CD4-positive, alpha-beta T cell treated with Interleukin-12 subunit alpha and Interleukin-12 subunit beta, for 1 hour (primary cell): ENCODE measurements around the gene CCSAP.

ENCODE experiments used
- DNase-seq: peaks from one replicate; pipeline ENCODE4 v3.0.0-alpha.2; 2020

Gene CCSAP

GRCh38 chr1:229363723-229364122, 20.9 kb upstream of the CCSAP start:
- DNase-seq, result no peak

DNA sequence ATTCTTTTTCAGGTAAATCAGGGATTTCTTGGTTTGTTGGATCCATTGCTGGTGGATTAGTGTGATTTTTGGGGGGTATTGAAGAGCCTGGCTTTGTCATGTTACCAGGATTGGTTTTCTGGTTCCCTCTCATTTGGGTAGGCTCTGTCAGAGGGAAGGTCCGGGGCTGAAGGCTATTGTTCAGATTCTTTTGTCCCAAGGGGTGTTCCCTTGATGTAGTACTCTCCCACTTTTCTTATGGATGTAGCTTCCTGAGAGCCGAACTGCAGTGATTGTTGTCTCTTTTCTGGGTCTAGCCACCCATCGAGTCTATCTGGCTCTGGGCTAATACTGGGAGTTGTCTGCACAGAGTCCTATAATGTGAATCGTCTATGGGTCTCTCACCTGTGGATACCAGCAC, 17.6 kb upstream of the CCSAP start:
- no peak for DNase-seq

DNA sequence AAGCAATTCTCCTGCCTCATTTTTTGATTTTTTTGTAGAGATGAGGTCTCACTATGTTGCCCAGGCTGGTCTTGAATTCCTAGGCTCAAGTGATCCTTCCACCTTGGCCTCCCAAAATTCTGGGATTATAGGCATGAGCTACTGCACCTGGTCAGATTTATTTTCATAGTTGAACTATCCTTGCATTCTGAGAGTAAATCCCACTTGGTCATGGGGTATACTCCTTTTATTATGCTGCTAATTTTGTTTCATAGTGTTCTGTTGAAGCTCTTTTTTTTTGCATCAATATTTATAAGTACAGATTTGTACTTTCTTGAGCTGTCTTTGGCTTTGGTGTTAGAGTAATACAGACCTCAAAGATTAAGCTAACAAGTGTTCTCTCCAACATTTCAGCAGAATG, 12.8 kb upstream of the CCSAP start:
- no peak for DNase-seq

DNA sequence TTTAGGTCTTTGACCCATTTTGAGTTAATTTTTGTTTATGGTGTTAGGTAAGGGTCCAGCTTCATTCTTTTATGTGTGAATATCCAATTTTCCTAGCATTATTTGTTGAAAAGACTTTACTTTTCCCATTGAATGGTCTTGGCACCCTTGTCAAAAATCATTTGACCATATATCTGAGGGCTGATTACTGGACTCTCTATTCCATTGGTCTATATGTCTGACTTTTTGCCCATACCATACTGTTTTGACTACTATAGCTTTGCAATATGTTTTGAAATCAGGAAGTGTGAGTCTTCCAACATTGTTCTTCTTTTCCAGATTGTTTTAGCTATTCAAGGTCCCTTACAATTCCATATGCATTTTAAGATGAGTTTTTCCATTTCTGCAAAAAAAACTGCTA, 11.4 kb upstream of the CCSAP start:
- no peak for DNase-seq

DNA sequence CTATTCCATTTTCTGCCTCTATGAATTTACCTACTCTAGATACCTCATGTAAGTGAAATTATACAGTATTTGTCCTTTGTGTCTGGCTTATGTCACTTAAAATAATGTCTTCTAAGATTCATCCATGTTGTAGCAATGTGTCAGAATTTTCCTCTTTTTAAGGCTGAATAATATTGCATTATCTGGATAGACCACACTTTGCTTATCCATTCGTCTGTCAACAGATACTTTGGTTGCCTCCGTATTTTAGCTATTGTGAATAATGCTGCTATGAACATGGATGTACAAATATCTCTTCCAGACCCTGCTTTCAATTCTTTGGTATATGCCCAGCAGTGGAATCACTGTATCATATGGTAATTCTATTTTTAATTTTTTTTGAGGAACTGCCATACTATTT, 10.1 kb upstream of the CCSAP start:
- DNase-seq, result no peak

DNA sequence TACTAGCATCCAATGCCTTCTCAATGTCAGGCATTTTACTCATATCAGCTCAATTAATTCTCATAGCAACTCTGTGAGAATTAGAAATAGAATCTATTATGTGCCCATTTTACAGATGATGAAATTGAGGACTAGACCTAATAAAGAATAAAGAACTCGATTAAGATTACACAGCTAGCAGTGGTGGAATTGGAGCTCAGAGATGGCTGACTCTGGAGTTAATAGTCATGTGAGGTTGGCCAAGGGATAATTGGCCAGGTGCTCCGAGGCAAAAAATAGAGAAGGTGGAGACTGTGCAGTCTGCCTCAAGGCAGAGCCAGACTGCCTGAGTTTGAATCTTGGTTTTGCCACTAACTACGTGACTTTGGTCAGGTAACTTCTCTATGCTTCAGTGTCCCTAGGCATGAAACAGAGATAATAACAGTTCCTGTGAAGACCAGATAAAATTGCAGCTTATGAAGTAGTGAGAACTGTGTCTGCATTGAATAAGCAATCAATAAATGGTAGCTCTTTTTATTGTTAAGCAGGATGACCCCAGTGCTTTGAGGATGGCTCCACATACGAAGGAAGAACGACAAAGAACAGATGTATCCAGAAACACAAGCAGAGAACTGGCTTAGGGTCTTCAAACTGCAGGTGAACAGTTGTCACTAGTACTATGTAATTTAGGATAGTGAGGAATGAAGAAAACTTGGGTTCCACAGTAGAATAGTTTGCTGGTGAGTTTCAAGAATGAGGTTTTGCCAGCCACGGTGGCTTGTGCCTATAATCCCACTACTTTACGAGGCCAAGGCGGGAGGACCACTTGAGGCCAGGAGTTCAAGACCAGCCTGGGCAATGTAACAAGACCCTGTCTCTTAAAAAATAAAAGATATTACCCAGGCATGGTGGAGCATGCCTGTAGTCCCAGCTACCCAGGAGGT, 6.9 kb upstream of the CCSAP start:
- no peak for DNase-seq

DNA sequence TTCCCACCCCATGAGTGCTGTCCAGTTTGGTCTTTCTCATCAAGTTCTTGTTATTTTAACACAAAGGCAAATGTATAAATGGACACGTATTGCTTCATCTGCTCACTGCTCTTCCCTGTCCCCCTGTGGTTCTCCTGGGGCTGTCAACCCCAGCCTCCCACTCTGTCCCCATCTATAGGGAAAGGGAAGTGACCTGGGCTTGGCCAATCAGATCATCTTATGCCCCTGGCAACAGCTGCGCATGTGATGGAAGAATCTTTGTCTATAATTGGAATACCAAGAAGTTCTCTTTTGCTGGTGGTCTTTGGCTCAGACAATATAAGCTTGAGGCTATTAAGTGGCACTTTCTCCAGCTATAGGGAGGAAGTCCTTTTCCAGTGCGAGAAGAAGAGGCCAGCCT, 4.7 kb upstream of the CCSAP start:
- no peak for DNase-seq

DNA sequence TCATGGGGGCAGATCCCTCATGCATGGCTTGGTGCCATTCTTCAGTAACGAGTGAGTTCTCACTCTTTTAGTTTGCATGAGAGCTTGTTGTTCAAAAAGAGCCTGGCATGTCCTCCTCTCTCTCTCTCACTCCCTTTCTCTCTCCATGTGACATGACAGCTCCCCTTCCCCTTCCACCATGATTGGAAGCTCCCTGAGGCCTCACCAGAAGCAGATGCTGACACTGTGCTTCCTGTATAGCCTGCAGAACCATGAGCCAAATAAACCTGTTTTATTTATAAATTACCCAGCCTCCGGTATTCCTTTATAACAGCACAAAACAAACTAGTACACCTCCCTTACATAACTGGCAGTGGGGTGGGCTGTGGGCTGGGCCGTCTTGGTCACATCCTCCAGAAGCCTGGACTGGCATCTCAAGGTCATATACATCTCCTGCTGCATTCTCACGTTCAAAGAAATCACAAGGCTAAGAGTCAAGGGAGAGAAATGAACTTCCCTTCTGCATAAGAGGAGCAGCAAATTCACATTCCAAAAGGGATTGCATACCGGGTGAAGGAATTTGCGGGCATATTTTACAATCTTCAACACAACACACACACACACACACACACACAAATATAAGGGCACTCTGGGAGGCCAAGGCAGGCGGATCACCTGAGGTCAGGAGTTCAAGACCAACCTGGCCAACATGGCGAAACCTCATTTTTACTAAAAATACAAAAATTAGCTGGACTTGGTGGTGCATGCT, 2.3 kb upstream of the CCSAP start:
- no peak for DNase-seq

DNA sequence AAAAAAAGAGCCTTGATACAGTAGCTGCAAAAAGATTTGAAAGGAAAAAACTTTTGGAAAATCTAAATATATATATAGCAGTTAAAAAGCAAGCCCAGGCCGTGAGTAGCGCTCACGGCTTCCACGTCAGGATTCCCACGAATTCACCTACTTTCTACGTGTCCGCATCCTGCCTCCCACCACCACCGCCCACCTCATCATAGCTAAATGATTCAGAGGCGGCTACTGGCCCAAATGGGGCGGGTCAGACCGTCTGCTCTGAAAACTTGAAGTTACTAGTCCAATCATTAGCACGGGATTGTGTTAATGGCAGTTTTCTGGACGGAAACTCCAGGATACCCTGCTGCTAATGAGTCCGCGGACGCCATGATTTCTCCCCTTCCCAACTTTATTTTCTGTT, 1.3 kb upstream of the CCSAP start:
- DNase-seq, result no peak

- peak; percentile 89 for DNase-seq
Observed at GRCh38 chr1:229341774-229342655, 832 bp downstream of the CCSAP start.

GRCh38 chr1:229340496-229340895, 2.4 kb downstream of the CCSAP start:
- DNase-seq, result no peak

DNA sequence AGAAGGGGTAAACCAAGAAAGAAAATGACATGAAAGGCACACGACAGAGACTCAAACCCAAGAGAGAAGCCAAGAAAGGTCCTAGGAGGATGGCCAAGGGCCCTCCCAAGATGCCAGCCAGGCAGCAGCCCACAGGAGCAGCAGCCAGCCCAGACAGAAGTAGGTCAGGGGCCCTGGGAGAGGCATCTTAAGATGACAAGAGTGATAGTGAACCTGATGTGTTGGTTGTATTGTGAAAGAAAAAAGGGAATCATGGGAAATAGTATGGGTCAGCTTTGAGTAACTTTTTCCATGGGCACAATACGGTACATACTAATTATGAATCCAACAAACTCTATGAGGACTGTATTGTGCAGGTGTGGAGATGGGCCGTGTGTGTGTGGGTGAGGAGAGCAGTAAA, 3.3 kb downstream of the CCSAP start:
- peak; percentile 23 for DNase-seq

DNA sequence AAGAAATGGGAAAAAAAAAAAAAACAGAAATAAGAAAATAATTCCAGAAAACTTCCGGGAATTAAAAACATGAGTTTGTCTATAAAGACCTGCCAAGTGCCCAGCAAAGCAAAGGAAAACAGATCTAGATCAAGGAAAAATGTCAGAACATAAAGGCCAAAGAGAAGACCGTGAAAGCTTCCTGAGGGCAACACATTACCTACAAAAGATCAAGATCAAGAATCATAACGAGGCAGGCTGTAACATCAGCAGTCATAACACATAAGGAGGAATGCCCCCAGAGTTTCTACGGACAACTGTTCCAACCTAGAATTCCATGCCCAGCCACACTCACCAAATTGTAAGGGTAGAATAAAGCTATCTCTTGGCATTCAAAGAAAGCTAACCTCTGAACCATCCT, 3.8 kb downstream of the CCSAP start:
- no peak for DNase-seq

DNA sequence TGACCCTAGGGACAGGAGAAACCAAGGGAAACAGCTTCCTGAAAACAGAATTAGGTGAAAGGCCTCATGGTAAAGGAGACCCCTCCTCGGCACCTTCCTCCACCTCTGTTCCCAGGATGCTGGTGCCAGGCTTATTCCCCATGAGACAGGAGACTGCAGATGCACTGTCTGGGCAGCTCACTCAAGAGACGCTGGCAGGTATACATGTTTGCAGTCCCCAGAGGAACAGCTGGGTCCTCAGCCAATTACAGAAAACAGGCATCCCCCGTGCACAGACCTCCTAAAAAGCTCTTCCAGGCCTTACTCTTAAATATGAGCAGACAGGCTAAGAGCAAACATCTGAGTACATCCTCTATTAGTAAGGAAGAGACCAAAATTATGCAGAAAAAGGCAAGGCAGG, 6.5 kb downstream of the CCSAP start:
- DNase-seq, result no peak

DNA sequence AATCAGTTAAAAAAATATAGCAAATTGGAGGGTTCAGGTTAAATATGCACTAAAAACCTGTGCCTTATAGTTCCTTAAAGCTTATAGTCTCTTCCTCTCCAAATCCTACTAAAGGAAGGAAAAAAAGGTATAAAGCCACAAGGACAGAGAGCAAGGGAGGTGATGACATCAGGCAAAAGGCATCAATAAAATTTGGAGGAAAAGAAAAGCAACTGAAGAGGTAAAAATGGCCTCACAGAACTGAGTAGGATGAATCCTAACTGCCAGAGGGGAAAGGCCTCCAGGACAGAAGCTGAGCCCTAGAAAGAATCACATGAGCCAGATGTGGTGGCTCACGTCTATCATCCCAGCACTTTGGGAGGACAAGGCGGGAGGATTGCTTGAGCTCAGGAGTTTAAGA, 8.1 kb downstream of the CCSAP start:
- DNase-seq, result no peak

GRCh38 chr1:229334269-229334668, 8.6 kb downstream of the CCSAP start:
- no peak for DNase-seq

GRCh38 chr1:229328598-229329362, 14.1 kb downstream of the CCSAP start:
- no peak for DNase-seq

GRCh38 chr1:229327765-229328164, 15.1 kb downstream of the CCSAP start:
- DNase-seq, result peak; percentile 66

- peak; percentile 46 for DNase-seq
Observed at GRCh38 chr1:229326601-229327000, 16.2 kb downstream of the CCSAP start.

DNA sequence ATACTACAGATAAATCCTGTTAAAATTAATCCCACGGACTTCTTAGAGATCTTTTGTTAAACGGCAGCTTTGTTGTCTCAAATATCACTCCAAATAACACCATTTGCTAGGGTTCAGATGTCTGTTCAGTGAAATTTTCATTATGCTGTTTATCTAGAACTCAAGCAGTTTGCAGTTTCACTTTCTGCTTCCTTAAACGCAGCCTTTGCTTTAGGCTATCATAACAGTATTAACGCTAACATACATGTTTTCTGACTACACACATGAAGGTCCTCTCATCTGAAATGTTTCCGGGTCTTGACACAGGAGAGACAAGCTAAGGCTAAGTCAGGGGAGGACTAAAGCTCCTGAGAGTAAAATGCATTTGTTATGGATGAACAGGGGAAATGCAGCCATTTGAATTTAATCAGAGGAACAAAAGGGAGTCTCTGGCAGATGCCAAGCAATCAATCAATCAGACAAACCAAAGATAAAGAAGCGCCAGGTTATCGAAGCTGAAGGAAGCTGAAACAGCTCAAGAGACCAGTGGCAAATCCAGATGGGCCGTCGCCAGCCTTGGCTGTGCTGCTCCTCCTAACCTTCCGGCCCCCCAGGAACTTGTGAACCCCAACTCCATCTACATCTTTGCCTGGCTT, 16.9 kb downstream of the CCSAP start:
- DNase-seq, result no peak

GRCh38 chr1:229325401-229325800, 17.4 kb downstream of the CCSAP start:
- DNase-seq, result no peak
